Measurements from ENCODE around the gene CAPS. TPM values are rescaled to one million over a fixed set of nuclear protein-coding genes. Genes with fewer than 3 reads are reported as not detected.

The CAPS gene
- total and polyA plus RNA-seq, 2 experiments from 2014 or later: 15.5 to 17.8 TPM

DNA sequence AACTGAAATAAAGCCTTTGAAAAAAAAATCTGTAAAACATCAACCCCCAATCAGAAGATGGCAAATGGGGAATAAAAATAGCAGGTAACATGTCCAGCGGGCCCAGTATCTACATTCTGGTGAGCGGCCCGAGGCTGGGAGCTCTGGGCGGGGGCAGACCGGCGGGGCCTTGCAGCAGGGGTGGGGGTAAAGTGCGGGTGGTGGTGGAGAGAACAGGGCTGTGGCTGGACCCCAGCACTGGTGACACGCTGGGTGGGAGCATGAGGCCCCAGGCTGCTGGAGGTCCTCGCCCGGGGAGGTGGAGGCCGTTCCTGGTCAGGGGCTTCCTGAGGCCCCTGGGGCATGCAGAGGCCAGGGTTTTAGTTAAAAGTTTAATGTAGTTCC lies 1.7 kb downstream of the CAPS start:
- H3K36me3 ChIP-seq (replicated peaks; ENCODE audit: insufficient read depth, low read depth): no peaks in the 10 kb centered on the region
- no peak for TF ChIP-seq EZH2 (IDR thresholded peaks at IDR 0.05; ENCODE audit: borderline replicate concordance)
- TF ChIP-seq EZH2phosphoT487 (IDR thresholded peaks at IDR 0.05; ENCODE audit: low read depth, severe bottlenecking, unreplicated experiment): no peak
- TF ChIP-seq, protein P1, sequence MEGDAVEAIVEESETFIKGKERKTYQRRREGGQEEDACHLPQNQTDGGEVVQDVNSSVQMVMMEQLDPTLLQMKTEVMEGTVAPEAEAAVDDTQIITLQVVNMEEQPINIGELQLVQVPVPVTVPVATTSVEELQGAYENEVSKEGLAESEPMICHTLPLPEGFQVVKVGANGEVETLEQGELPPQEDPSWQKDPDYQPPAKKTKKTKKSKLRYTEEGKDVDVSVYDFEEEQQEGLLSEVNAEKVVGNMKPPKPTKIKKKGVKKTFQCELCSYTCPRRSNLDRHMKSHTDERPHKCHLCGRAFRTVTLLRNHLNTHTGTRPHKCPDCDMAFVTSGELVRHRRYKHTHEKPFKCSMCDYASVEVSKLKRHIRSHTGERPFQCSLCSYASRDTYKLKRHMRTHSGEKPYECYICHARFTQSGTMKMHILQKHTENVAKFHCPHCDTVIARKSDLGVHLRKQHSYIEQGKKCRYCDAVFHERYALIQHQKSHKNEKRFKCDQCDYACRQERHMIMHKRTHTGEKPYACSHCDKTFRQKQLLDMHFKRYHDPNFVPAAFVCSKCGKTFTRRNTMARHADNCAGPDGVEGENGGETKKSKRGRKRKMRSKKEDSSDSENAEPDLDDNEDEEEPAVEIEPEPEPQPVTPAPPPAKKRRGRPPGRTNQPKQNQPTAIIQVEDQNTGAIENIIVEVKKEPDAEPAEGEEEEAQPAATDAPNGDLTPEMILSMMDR (IDR thresholded peaks at IDR 0.05; ENCODE audit: poor library complexity): no peak
- H3K4me2 ChIP-seq: peak overlapping the region; percentile 73
- H3K27me3 ChIP-seq: no peaks in the 10 kb centered on the region
- H3K4me1 ChIP-seq (ENCODE audit: insufficient read depth): peaks cover 30% of the 10 kb centered on the region
- no peak overlapping the region for H3K4me3 ChIP-seq
- H4K20me1 ChIP-seq (ENCODE audit: insufficient read depth, poor library complexity, severe bottlenecking): no peaks in the 10 kb centered on the region
- H3K9me3 ChIP-seq (ENCODE audit: low read depth): no peaks in the 10 kb centered on the region
- no peak for DNase-seq (ENCODE audit: low spot score)
- no peaks in the 10 kb centered on the region for H3K9me2 ChIP-seq (replicated peaks; ENCODE audit: insufficient read depth)
- H3K27ac ChIP-seq: peak overlapping the region; percentile 90
- no peaks in the 10 kb centered on the region for H3K79me2 ChIP-seq
- WGBS (ENCODE audit: low lambda C conversion rate, missing lambda C conversion rate): 50% methylated on average over 11 of the region's 11 CpGs
- no peak overlapping the region for H2AFZ ChIP-seq

DNA sequence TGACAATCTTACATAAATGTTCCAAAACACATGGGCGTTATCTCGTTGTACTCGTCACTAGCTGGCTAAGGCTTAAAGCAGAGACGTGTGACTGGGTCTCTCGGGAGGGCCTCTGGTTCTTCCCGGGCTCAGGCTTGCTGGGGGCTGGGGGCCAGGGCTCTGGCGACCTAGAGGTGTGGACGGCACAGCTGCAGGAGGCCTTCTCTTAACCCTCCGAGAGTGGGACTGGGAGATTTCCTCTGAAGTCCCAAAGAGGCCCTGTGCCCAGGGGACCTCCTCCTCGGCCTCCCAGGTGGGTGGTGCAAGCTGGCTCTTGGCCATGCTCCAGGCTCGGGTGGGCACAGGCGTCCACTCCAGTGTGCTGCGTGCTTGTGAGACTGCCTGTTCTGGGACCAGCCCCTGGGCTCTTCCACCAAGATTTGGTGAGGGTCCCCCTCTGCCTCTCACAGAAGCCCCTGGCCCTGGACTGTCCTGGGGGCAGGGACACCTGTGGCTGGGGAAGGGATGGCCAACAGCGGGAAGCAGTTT lies 2.2 kb downstream of the CAPS start:
- H3K4me2 ChIP-seq: peak overlapping the region; percentile 73
- H3K27ac ChIP-seq: peak overlapping the region; percentile 90
- TF ChIP-seq EZH2 (IDR thresholded peaks at IDR 0.05; ENCODE audit: borderline replicate concordance): no peak
- no peak for TF ChIP-seq EZH2phosphoT487 (IDR thresholded peaks at IDR 0.05; ENCODE audit: low read depth, severe bottlenecking, unreplicated experiment)
- TF ChIP-seq, protein P1 (IDR thresholded peaks at IDR 0.05; ENCODE audit: poor library complexity): no peak
- H3K4me1 ChIP-seq (ENCODE audit: insufficient read depth): peaks cover 30% of the 10 kb centered on the region
- no peaks in the 10 kb centered on the region for H3K36me3 ChIP-seq (replicated peaks; ENCODE audit: insufficient read depth, low read depth)
- DNase-seq (ENCODE audit: low spot score): no peak
- no peaks in the 10 kb centered on the region for H3K9me3 ChIP-seq (ENCODE audit: low read depth)
- no peak overlapping the region for H2AFZ ChIP-seq
- H3K27me3 ChIP-seq: no peaks in the 10 kb centered on the region
- no peaks in the 10 kb centered on the region for H3K79me2 ChIP-seq
- no peaks in the 10 kb centered on the region for H4K20me1 ChIP-seq (ENCODE audit: insufficient read depth, poor library complexity, severe bottlenecking)
- H3K9me2 ChIP-seq (replicated peaks; ENCODE audit: insufficient read depth): no peaks in the 10 kb centered on the region
- no peak overlapping the region for H3K4me3 ChIP-seq
- WGBS (ENCODE audit: low lambda C conversion rate, missing lambda C conversion rate): 68% methylated on average over 14 of the region's 14 CpGs

DNA sequence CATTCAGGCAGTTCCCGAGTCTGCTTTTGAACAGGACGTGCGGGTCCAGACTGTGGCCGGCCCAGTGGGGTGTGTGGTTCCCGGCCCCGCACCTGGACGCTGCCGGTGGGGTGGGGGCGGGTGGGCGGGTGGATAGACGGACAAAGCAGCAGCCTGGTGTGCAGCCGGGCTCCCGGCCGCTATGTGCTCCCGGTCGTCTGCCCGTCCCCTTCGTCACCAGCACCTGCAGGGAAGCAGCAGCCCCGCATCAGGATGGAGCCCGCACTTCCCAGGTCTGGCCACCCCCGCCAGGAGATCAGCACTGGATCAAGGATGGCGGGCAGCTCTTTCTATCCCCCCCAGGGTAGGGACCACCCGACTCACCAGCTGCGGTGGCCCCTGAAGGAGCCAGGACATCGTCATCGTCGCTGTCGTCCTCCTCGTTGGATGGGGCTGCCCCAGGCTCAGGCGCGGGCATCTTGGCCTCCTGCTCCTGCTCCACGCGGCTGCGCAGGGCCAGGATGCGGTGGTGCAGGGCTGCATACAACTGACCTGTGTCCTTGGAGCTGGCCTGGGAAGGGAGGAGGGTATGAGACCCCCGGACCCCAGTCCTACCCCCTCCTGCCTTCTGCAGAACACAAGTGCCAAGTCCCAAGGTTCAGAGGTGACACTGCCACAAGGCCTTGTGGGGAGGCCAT lies 3.5 kb downstream of the CAPS start:
- Histone ChIP-seq H3K9me2 (replicated peaks; ENCODE audit: insufficient read depth) (no peaks in the 10 kb centered on the region), H3K27ac (no peak overlapping the region), H3K27me3 (no peaks in the 10 kb centered on the region), H3K9me3 (ENCODE audit: low read depth) (no peaks in the 10 kb centered on the region), H2AFZ (no peak overlapping the region), H3K4me3 (no peak overlapping the region), H4K20me1 (ENCODE audit: insufficient read depth, poor library complexity, severe bottlenecking) (no peaks in the 10 kb centered on the region), H3K4me2 (no peak overlapping the region), H3K79me2 (no peaks in the 10 kb centered on the region), H3K36me3 (replicated peaks; ENCODE audit: insufficient read depth, low read depth) (no peaks in the 10 kb centered on the region), H3K4me1 (ENCODE audit: insufficient read depth) (peaks cover 30% of the 10 kb centered on the region)
- DNase-seq (ENCODE audit: low spot score): no peak
- 99% methylated on average over 23 of the region's 36 CpGs for WGBS (ENCODE audit: low lambda C conversion rate, missing lambda C conversion rate)
- TF ChIP-seq, protein P1 (IDR thresholded peaks at IDR 0.05; ENCODE audit: poor library complexity): no peak
- no peak for TF ChIP-seq EZH2 (IDR thresholded peaks at IDR 0.05; ENCODE audit: borderline replicate concordance)
- no peak for TF ChIP-seq EZH2phosphoT487 (IDR thresholded peaks at IDR 0.05; ENCODE audit: low read depth, severe bottlenecking, unreplicated experiment)

All from hepatocyte (in vitro differentiated cells).